CD4-positive, alpha-beta T cell treated with Interleukin-1 beta for 1 hour (primary cell): ENCODE measurements around the gene RAB11B.
"Not testable (repeated sequence)": the region's sequence is repeated elsewhere in the genome, so short reads cannot be mapped to it uniquely, and the experiment has no call there.

Experiments used
- DNase-seq, 2 donors: peaks; one replicate each; pipeline ENCODE4 v3.0.0-alpha.2; 2020 to 2022

The RAB11B gene

GRCh38 chr19:8396563-8397203 lies 6.5 kb downstream of the RAB11B start:
- DNase-seq = peak; percentile 82 to 83

DNA sequence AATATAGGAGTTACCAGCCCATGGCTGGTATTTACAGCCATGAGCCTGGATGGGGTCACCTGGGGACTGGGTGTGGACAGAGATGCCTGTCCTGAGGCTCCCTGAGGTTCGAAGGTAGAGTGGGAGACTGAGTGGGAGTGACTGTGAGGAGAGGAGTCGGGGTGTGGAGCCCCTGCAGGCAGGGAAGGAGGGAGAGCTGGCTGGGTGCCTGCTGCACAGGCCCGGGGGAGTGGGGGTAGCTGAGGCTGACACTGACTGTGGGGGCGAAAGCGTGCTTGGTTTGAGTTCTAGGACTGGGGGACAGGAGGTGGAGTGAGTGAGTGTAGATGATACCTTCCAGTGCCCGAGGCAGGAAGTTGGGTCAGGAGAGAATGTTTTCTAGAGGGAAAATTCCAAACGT lies 7.1 kb downstream of the RAB11B start:
- no peak for DNase-seq

- DNase-seq = no peak
These were observed 7.7 kb downstream of the RAB11B start for GRCh38 chr19:8397746-8398310.

DNA sequence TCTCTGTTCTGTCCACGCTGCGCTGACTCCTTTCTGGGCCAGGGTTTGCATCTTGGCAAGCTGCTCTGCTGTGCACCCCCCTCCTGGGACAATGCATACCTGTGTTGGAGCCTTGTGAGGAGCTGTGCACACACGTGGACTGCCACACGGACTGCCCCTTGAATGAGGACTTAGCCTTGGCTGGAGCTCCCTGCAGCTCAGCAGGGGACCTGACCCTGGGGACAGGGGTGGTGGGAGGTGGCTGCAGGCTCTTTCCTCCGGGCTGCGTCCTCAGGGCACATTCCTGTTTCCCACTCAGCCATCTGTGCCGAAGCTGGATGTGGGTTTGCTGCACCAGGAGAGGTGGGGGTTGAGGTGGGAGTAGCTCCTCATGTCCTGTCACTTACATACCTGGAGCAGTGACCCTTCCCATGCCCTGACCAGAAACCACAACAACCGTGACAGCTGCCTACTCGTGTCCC lies 8.2 kb downstream of the RAB11B start:
- no peak for DNase-seq

GRCh38 chr19:8399681-8400188 lies 9.6 kb downstream of the RAB11B start:
- no peak for DNase-seq

DNA sequence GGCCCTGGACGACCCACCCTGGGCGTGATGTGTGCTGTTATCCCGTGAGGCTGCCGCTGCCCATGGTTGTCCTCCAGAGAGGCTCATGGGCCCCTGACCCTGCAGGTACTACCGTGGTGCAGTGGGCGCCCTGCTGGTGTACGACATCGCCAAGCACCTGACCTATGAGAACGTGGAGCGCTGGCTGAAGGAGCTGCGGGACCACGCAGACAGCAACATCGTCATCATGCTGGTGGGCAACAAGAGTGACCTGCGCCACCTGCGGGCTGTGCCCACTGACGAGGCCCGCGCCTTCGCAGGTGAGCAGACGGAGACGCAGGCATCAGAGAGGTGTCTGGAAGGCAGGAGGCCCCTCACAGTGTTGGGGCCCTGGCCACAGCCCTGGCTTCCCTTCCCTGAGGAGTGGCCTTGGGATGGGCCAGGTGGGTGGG lies 11.8 kb downstream of the RAB11B start:
- DNase-seq = no peak

GRCh38 chr19:8403098-8403819 lies 13.1 kb downstream of the RAB11B start:
- DNase-seq = no peak

DNA sequence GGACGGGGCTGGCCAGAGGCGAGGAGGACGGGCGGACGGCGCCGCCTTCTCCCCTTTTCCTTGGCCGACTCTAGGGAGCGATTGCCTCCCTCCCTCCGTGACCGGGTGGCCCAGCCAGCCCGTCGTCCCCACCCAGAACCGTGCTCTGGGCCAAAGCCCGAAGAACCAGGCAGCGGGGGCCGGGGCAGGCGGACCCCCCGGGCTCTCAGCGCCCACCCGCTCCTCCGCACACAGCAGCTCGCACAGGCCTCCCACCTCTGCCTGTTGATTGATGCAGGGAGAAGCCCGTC lies 13.6 kb downstream of the RAB11B start:
- DNase-seq = no peak

- DNase-seq = no peak
These were observed 14.4 kb downstream of the RAB11B start for GRCh38 chr19:8404391-8405151.

GRCh38 chr19:8410718-8411117 lies 20.6 kb downstream of the RAB11B start:
- not testable (repeated sequence) for DNase-seq

DNA sequence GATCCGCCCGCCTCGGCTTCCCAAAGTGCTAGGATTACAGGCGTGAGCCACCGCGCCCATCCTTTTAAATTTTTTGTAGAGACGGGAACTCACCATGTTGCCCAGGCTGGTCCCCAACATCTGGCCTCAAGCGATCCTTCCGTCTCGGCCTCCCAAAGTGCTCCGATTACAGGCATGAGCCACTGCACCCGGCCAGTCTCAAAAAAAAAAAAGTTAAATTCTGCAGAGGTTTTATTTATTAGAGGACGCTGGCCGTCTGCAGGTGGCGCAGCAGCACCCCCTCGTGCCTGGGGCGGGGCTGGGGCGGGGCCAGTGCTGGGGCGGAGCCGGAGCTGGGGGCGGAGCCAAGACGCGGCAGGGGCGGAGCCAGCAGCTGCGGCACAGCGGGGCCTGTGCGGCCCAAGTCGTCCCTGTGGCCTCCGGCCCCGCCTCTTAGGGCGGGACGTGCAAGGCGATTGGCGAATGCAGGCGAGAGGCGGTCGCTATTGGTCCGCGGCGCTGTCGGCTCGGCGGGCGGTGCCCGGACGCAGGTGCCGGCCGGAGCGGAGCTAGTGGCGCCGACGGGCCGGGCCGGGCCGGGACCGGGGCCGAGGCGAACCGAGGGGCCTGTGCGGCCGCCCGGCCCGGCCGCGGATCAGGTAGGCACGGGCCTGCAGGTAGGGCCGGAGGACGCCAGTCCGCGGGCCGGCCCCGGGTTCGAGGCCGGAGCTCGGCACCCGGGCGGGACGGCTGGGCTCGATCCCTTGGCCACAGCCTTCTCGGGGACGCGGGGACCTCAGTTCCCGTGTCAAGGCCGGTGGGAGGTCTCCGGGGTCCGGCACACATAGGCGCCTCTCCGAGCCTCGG lies 22.8 kb downstream of the RAB11B start, which contains the start of gene MARCHF2:
Gene MARCHF2, plus strand, starts transcription at position 523 of the 846 bp plus-strand sequence. CDS start 8,536 bp downstream, outside the sequence.
- DNase-seq = peak; percentile 98

GRCh38 chr19:8413629-8413995 lies 23.5 kb downstream of the RAB11B start:
- DNase-seq = no peak

DNA sequence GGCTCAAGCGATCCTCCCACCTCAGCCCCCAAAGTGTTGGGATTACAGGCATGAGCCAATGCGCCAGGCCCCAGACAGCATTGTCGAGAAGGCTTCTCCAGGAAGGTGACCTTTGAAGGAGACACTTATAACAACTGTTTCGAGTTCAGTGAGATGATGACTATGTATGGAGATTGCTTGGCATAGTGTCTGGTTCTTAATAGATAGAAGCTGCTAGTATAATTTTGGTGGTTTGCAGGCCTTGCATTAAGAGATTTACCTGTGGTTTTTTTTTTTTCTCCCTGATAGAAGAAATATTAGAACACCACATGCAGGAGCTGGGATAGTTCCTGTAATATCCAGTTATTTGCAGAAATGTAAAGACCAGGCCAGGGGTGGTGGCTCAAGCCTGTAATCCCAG lies 26.6 kb downstream of the RAB11B start:
- no peak for DNase-seq

- no peak for DNase-seq
These were observed 31.6 kb downstream of the RAB11B start for GRCh38 chr19:8421484-8422461.

DNA sequence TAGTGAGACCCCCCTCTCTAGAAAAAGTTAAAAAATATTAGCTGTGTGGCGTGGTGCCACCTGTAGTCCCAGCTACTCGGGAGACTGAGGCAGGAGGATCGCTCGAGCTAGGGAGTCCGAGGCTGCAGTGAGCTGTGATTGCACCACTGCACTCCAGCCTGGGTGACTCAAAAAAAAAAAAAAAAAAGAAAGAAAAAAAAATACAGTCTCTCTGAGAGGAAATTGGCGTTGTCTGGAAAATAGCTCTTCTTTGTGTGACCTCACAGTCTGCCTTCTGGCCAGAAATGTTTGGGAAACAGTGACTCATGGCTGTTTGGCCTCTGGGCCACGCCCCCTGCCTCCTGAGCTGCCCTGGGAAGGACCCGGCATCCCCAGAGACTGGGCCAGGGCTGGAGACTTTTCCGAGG lies 33.7 kb downstream of the RAB11B start:
- peak in 1 of 2 donors; percentile 69 for DNase-seq

DNA sequence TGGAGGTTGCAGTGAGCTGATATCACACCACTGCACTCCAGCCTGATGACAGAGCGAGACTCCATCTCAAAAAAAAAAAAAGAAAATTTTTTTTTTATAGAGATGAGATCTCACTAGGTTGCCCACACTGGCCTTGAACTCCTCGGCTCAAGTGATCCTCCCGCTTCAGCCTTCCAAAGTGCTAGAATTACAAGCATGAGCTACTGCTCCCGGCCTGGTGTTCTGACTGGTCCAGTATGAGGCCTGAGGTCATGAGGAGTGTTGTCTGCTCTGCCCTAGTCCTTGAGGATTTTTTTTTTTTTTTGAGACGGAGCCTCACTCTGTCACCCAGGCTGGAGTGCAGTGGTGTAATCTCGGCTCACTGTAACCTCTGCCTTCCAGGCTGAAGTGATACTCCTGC lies 35.2 kb downstream of the RAB11B start:
- not testable (repeated sequence) for DNase-seq

- DNase-seq = no peak
These were observed 36.1 kb downstream of the RAB11B start for GRCh38 chr19:8426283-8426682.

DNA sequence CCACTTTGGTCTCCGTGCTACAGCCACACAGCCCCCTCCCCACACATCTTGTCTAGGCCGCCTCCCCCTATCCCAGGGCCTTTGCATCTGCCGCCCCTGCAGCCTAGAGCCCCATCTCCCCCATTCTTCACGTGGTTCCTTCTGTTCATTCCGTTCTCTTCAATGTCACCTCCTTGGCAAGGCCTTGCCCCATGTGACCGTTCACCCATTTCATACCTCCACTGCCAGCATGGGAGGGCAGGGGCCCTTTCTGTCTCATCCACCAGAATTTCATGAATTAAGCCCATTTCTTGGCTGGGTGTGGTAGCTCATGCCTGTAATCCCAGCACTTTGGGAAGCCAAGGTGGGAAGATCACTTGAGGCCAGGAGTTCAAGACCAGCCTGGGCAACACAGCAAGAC lies 38.9 kb downstream of the RAB11B start:
- no peak for DNase-seq

DNA sequence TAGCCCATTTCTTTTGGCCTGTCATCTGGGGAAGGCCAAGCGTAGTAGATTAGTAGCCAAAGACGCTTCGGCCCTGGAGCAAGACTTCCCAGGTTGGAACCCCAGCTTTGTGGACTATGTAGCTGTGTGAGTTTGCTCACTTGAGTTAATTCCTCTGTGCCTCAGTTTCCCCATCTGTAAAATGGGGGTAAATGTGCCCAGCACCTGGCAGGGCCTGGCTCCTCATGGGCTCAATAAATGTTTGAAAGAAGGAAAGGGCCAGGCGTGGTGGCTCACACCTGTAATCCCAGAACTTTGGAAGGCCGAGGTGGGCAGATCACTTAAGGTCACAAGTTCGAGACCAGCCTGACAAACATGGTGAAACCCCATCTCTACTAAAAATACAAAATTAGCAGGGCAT lies 39.7 kb downstream of the RAB11B start:
- no peak for DNase-seq

GRCh38 chr19:8430650-8431049 lies 40.5 kb downstream of the RAB11B start:
- DNase-seq = no peak

DNA sequence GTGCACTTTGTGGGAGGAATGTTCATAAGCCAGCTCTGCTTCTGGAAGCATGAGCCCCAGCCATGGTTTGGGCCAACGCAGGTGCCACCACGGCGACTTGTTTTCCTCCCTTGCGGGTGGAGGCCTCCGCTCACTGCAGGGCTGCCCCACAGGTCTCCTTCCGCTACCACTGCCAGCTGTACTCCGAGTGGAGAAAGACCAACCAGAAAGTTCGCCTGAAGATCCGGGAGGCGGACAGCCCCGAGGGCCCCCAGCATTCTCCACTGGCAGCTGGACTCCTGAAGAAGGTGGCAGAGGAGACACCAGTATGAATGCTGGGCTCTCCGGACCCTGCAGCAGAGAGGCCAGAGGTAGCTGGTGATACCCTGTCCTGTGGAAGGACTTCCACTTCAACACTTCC lies 48.1 kb downstream of the RAB11B start:
- DNase-seq = no peak
